ENCODE data around the gene DCST2.
"Not testable (repeated sequence)": the region's sequence is repeated elsewhere in the genome, so short reads cannot be mapped to it uniquely, and the experiment has no call there.

The DCST2 gene

DNA sequence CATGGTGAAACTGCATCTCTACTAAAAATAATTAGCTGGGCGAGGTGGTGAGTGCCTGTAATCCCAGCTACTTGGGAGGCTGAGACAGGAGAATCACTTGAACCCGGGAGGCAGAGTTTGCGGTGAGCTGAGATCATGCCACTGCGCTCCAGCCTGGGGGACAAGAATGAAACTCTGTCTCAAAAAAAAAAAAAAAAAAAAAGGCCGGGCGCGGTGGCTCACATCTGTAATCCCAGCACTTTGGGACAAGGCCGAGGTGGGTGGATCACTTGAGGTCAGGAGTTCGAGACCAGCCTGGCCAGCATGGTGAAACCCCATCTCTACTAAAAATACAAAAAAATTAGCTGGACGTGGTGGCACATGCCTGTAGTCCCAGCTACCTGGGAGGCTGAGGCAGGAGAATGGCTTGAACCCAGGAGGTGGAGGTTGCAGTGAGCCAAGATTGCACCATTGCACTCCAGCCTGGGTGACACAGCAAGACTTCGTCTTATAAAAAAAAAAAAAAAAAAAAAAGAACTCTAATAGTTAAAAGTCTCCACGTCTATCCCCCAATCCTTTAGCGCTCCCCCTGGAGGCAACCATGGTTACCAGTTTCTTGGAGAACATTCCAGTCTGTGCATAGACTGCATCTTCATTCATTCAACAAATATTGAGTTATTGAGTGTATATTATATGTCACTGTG lies 38.1 kb downstream of the DCST2 start:
- DNase-seq, result not testable (repeated sequence)

DNA sequence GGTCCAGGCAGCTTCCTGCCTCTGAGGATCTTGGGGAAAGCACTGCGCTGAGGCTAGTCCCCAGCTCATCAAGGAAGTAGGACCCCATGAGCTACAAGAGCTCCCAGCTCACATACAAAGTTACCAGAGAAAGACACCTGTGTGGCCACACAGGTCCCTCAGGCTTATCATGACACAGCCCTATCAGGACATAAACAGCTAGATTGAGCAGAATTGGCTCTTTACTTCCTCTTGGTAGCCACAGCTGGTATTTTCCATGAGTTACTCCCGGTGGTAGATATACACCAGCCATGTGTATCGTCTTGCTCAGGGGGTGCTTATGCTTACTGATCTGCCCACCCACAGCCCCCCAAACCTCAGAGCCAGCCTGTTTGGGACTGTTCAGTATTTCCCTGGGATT lies 39.0 kb downstream of the DCST2 start:
- DNase-seq, result no peak

GRCh38 chr1:154994269-154994587 lies 39.4 kb downstream of the DCST2 start:
- no peak for DNase-seq

DNA sequence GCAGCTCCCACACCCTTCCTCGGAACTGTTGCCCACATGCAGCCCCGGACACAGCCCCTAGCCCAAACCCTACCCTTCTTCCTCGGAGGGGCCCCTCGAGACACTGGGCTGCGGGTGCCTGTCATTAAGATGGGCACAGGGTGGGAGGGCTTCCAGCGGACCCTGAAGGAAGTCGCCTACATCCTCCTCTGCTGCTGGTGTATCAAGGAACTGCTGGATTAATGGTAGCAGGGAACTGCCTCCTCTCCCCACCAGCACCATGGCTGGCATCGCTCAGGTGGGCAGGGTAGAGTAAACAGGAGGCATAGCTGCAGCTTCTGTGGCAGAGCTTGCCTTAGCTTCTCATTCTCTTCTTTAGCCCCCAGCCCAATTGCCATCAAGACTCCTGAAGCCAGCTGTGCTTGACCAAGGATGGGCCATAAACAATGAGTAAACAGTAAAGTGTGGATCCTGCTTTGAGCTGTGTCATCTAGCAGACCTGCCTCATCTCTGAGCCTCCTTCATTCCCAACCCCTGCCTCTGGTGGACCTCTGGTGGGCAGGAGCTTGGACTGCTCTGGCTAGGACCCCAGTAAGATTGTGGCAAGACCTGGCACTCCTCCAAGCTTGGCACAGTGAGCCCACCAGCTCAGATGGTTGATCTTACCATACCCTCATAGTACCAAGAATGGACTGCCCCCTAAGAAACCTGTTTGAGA lies 39.9 kb downstream of the DCST2 start, which contains the start of gene LENEP:
LENEP (plus strand) TSS at position 15 of the 697 bp plus-strand sequence; CDS start at position 37, 22 bp downstream.
- no peak for DNase-seq

DNA sequence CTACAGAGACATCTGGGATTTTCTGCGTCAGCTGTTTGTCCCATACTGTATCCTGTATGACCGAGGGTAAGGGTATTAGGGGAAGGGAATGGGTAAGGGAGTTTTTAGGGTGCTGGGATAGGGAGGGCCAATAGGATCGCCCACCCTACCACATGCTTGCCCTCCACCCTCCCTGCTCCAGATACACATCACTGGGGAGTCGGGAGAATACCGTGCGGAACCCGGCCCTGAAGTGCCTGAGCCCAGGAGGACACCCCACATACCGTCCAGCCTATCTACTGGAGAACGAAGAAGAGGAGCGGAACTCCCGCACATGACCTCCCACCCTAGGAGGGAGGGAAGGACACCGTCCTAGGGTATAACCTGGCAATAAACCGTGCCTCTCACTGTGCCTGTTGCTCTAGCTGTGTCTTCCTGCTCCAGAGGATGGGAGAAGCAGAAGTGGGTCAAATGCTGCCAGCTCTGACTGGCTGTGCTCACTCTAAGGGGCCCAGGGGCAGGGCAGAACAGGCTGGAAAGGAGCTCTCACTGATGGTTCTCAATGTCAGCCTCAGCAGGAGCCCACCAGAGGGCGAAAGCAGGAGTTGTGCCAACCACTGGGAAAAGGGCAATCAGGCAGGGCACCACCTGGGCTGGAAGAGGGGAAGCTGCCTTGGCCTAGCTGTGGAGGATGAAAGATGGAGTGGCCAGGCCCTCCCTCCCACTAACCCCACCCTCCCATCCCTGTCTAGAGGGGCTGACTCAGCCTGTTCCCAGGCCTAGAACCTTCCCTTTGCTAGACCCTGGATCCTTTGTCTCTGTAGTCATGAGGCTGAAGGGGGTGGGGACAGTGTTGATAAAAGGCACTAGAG lies 40.6 kb downstream of the DCST2 start:
- no peak for DNase-seq

DNA sequence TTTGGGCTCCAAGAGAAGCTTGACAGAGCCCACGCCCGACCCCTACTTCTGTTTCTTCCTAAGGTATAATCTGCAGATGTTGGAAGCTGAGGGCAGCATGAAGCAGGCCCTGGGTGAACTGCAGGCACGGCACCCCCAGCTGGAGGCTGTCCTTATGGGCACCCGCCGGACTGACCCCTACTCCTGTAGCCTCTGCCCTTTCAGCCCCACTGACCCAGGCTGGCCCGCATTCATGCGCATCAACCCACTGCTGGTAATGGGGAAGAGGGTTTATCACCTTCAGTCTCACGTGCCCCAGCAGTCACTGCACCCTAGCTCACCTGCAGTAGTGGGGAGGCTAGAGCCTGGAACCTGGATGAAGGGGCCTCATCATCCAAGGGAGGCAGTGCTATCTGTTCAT lies 43.3 kb downstream of the DCST2 start:
- DNase-seq, result no peak

- DNase-seq, result no peak
Observed at GRCh38 chr1:154989195-154989860, 44.3 kb downstream of the DCST2 start.

DNA sequence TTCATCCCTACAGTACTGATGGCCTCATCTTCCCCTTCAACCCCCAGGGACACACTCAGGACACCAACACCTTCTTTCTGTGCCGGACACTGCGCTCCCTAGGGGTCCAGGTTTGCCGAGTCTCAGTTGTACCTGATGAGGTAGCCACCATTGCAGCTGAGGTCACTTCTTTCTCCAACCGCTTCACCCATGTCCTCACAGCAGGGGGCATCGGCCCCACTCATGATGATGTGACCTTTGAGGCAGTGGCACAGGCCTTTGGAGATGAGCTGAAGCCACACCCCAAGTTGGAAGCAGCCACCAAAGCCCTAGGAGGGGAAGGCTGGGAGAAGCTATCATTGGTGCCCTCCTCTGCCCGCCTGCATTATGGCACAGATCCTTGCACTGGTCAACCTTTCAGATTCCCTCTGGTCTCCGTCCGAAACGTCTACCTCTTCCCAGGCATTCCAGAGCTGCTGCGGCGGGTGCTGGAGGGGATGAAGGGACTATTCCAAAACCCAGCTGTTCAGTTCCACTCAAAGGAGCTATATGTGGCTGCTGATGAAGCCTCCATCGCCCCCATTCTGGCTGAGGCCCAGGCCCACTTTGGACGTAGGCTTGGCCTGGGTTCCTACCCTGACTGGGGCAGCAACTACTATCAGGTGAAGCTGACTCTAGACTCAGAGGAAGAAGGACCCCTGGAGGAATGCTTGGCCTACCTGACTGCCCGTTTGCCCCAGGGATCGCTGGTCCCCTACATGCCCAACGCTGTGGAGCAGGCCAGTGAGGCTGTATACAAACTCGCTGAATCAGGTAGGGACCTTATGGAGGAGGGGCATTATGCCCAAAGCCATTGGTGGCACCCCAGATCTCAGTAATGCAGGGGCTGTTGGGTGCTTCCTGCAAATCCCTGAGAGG lies 45.3 kb downstream of the DCST2 start:
- no peak for DNase-seq

GRCh38 chr1:154987326-154987725 lies 46.3 kb downstream of the DCST2 start:
- no peak for DNase-seq

DNA sequence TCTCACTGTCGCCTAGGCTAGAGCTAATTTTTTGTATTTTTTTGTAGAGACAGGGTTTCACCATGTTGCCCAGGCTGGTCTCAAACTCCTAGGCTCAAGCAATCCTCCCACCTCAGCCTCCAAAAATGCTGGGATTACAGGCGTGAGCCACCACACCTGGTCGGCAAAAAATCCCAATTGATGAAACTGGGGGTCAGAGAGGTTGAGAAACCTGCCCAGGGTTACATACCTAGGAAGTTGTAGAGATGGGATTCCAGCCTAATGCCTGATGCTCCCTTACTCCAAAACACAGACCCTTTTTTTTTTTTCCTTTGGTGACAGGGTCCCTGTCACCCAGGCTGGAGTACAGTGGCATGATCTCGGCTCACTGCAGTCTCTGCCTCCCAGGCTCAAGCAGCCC lies 46.8 kb downstream of the DCST2 start:
- not testable (repeated sequence) for DNase-seq

DNA sequence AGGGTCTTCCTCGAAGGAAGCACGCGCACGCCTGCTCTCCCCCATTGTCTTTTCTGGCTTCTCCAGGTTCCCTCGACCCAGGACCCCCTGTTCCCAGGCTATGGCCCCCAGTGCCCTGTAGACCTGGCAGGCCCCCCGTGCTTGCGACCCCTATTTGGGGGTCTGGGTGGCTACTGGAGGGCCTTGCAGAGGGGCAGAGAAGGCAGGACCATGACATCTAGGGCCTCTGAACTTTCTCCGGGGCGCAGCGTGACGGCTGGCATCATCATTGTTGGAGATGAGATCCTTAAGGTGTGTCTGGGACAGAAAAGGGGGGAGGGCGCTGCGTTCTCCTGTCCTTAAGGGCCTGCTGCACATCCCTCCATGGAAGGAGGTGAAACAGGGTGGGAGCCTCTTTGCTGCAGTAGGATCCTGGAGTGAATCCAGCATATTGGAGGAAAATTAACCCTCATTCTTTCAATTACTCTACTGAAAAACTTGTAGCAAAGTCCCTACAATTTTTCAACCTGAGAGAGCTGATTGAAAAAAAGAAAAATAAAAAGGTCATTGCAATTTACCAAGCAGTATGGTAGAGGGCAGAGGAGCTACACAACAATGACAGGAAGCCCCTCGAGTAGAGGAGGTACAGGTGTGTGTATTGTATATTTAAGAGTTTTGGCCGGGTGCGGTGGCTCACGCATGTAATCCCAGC lies 49.7 kb downstream of the DCST2 start:
- no peak for DNase-seq

DNA sequence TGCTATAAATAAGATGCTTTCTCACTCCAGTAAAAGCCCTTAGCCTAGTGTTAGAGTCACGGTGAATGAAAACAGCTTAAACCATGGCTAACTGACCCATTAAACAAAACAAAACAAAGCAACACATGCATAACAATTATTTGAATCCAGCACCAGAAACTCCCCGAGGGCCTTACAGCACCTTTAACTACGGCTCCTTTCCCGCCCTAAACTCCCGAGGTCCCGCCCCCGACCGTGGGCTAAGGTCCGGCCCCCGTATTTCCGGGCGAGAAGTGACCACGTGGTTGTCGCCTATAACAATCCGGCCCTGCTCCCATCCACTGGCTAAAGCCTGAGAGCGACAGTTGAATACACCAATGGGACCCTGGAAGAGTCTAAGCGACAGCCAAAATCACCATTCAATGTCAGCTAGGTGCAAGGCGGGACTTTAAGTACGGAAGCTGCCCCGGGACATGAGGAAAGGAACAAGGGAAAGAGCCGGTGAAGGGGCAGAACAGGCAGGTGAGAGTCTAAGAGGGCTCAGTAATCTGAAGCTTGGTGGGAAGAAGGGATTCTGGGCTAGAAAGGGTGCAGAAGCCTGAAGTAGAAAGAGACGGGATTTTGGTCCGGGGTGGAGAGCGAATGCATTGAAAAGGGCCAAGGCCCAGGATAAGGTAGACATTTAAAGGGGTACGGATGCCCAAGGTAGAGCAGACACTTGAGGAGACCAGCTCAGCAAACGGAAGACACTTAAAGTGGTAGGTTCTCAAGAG lies 50.5 kb downstream of the DCST2 start, which contains the start of gene FLAD1:
FLAD1 (plus strand) TSS at position 448 of the 752 bp plus-strand sequence. CDS start 351 bp downstream, outside the sequence.
- DNase-seq, result peak; percentile 94

GRCh38 chr1:154982341-154982740 lies 51.2 kb downstream of the DCST2 start:
- no peak for DNase-seq

DNA sequence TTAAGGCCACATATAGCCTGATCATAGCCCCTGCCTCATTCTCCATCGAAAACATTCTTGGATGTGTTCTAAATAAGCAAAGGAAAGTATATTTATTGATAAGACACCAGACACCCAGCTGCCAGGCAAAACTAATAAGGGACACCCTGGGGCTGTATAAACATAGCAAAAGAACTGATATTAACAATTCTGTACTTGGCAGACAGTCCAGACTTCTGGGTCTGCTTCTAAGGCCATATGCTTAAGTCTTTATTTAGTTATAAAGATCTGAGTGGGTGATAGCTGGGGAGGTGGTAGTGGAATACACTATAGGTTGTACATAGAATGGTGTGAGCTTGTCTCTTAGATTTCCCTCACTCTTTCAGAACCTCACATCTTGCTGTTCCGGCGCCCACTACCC lies 55.2 kb downstream of the DCST2 start:
- no peak for DNase-seq

DNA sequence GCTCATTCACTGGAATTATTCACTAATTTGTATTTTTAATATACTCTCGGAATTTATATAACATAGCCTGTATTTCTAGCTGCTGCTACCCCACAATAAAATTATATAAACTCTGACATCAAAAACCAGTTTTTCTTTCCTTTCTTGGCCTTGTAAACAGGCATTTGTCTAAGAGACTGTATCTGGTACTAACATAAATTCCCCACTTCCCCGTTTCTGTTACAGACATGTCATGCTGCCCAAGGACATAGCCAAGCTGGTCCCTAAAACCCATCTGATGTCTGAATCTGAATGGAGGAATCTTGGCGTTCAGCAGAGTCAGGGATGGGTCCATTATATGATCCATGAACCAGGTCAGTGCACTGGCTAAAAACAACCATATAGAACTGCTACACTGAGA lies 55.8 kb downstream of the DCST2 start:
- not testable (repeated sequence) for DNase-seq

DNA sequence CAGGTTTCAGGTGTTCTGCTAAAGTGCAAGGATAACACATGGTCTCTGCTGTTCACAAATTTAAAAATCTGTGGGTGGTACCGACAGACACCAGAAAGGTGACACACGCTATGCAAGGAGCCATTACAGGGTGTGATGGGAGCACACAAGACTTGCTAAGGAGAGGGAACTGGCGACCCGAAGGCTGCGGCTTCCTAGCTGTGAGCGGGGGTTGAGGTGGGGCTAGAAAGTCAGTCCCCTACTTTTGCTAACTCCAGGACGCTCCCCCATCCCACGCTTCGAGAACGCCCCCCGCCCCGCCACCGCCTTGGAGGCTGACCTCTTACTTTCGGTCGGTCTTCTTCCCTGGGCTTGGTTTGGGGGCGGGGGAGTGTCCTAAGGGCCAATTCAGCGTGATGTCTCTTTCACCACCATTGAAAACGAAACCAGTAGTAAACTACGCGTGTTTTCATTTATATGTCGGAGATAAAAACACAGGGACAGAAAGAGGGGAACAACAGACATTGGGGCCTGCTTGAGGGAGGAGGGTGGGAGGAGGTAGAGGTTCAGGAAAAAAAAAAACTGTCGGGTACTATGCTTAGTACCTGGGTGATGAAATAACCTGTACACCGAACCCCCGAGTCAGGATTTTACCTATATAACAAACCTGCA lies 58.0 kb downstream of the DCST2 start:
- DNase-seq, result peak; percentile 81

GRCh38 chr1:154974808-154975408 lies 58.7 kb downstream of the DCST2 start:
- DNase-seq, result peak; percentile 96

- DNase-seq, result peak; percentile 94
Observed at GRCh38 chr1:154974102-154974807, 59.3 kb downstream of the DCST2 start, which contains the start of gene CKS1B. Gene CKS1B (plus strand): TSS chr1:154974681. CDS start chr1:154974746, 65 bp downstream.

Measured in activated CD8-positive, alpha-beta memory T cell treated with anti-CD3 and anti-CD28 coated beads, Interleukin-2, amount 50 U/mL, for 48 hours (primary cell).